ENCODE data around the gene LDLRAD3. TPM values are rescaled to one million over a fixed set of nuclear protein-coding genes. Genes with fewer than 3 reads are reported as not detected.
"Not testable (repeated sequence)": the region's sequence is repeated elsewhere in the genome, so short reads cannot be mapped to it uniquely, and the experiment has no call there.

Gene LDLRAD3
- total RNA-seq, 4 donors from 2014 or later = 39.7 to 50.9 (median 46.0) TPM

DNA sequence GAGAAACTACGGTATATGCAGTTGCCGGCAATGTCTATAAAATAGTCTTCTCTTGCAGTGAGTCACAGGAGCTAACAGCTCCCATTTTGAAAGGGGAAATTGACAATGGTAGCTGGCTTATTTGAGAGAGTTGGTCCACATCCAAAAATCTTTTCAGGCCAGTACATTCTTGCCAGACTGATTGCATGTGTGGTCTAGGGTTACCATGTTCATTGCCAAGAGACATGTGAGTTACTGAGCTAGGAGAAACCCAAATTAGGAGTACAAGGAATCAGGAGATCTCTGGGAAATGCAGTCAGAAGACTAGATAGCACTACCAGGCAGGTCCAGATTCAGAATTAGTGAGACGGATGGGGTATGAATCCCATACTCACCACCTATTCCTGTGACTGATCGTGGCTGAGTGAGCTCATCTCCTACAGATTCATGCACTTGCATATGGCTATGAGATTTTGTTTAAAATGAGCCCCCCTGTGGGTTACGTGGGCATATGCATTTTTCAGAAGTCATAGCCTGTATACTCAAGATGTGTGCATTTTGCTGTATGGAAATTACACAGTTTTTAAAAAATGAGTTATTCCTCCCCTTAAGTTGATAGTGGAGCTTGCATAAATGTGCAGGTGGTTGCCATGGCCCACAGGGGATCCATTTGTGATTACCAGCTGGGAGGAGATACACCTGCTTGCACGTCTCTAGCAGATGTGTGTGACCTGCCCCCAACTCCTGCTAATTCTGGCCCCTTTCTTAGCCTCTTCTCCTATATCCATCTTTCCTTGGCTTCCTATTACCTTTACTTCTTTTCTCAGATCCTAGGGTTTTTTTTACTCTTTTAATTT is 242.7 kb downstream of the LDLRAD3 start:
- no peaks in the 10 kb centered on the region for H3K36me3 ChIP-seq
- H3K4me3 ChIP-seq = no peak overlapping the region
- H3K9me3 ChIP-seq = no peaks in the 10 kb centered on the region
- H3K27me3 ChIP-seq = no peaks in the 10 kb centered on the region
- no peak overlapping the region for H3K27ac ChIP-seq
- DNase-seq (ENCODE audit: low spot score in 2 of 2) = no peak
- 51% methylated on average over 6 of the region's 6 CpGs for WGBS
- no peak for TF ChIP-seq EP300 (IDR thresholded peaks at IDR 0.05)
- no peak for TF ChIP-seq POLR2AphosphoS5 (IDR thresholded peaks at IDR 0.05)
- TF ChIP-seq, protein P1, sequence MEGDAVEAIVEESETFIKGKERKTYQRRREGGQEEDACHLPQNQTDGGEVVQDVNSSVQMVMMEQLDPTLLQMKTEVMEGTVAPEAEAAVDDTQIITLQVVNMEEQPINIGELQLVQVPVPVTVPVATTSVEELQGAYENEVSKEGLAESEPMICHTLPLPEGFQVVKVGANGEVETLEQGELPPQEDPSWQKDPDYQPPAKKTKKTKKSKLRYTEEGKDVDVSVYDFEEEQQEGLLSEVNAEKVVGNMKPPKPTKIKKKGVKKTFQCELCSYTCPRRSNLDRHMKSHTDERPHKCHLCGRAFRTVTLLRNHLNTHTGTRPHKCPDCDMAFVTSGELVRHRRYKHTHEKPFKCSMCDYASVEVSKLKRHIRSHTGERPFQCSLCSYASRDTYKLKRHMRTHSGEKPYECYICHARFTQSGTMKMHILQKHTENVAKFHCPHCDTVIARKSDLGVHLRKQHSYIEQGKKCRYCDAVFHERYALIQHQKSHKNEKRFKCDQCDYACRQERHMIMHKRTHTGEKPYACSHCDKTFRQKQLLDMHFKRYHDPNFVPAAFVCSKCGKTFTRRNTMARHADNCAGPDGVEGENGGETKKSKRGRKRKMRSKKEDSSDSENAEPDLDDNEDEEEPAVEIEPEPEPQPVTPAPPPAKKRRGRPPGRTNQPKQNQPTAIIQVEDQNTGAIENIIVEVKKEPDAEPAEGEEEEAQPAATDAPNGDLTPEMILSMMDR (IDR thresholded peaks at IDR 0.05) = no peak
- TF ChIP-seq POLR2A (IDR thresholded peaks at IDR 0.05) = no peak
- peaks cover 12% of the 10 kb centered on the region for H3K4me1 ChIP-seq

DNA sequence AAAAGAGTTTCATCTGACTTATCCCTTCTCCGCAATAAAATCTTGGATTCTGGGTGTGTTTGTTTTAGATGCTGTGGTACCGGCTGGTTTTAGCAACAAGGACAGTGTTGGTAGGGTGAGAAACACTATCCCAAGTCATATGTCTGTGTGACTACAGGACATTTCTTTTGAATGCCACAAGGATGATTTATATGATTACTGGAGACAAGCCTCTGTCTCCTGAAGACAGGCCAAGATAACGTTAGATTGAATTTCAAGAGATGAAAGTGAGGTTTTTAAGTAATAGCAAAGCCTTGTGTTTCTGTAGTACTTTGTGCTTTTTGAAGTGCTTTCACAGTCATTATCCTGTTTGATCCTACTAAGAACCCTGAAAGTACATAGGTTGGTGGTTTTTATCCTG is 243.8 kb downstream of the LDLRAD3 start:
- 88% methylated on average over 3 of the region's 3 CpGs for WGBS
- Histone ChIP-seq H3K27me3 (no peaks in the 10 kb centered on the region), H3K9me3 (no peaks in the 10 kb centered on the region), H3K36me3 (no peaks in the 10 kb centered on the region), H3K27ac (no peak overlapping the region), H3K4me3 (no peak overlapping the region), H3K4me1 (peaks cover 12% of the 10 kb centered on the region)
- TF ChIP-seq POLR2AphosphoS5 (IDR thresholded peaks at IDR 0.05) (no peak), EP300 (IDR thresholded peaks at IDR 0.05) (no peak), POLR2A (IDR thresholded peaks at IDR 0.05) (no peak)
- TF ChIP-seq, protein P1 (IDR thresholded peaks at IDR 0.05) = no peak
- DNase-seq (ENCODE audit: low spot score in 2 of 2) = no peak

DNA sequence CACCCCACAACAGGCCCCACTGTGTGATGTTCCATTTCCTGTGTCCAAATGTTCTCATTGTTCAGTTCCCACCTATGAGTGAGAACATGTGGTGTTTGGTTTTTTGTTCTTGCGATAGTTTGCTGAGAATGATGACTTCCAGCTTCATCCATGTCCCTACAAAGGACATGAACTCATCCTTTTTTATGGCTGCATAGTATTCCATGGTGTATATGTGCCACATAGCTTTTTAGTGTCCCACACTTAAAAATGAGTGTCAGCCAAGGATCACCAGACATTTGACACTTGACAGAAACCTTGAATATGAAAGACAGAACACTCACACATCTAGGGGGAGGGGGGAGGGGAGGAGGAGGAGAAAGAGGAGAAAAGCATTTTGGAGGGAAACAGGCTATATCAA is 245.9 kb downstream of the LDLRAD3 start:
- H3K27me3 ChIP-seq; H3K27ac ChIP-seq; H3K36me3 ChIP-seq; H3K9me3 ChIP-seq; DNase-seq (ENCODE audit: low spot score in 2 of 2); H3K4me3 ChIP-seq: not testable (repeated sequence)
- WGBS = 100% methylated on average over 1 of the region's 1 CpG
- peaks cover 12% of the 10 kb centered on the region for H3K4me1 ChIP-seq

- H3K36me3 ChIP-seq = no peaks in the 10 kb centered on the region
- no peak overlapping the region for H3K4me3 ChIP-seq
- WGBS = 87% methylated on average over 5 of the region's 5 CpGs
- no peak for DNase-seq (ENCODE audit: low spot score in 2 of 2)
- H3K27me3 ChIP-seq = no peaks in the 10 kb centered on the region
- H3K4me1 ChIP-seq = no peaks in the 10 kb centered on the region
- H3K27ac ChIP-seq = no peak overlapping the region
- no peaks in the 10 kb centered on the region for H3K9me3 ChIP-seq
- no peak for TF ChIP-seq EP300 (IDR thresholded peaks at IDR 0.05)
- TF ChIP-seq, protein P1 (IDR thresholded peaks at IDR 0.05) = no peak
- TF ChIP-seq POLR2A (IDR thresholded peaks at IDR 0.05) = no peak
- TF ChIP-seq POLR2AphosphoS5 (IDR thresholded peaks at IDR 0.05) = no peak
Observed at GRCh38 chr11:36191941-36192340, 248.1 kb downstream of the LDLRAD3 start.

DNA sequence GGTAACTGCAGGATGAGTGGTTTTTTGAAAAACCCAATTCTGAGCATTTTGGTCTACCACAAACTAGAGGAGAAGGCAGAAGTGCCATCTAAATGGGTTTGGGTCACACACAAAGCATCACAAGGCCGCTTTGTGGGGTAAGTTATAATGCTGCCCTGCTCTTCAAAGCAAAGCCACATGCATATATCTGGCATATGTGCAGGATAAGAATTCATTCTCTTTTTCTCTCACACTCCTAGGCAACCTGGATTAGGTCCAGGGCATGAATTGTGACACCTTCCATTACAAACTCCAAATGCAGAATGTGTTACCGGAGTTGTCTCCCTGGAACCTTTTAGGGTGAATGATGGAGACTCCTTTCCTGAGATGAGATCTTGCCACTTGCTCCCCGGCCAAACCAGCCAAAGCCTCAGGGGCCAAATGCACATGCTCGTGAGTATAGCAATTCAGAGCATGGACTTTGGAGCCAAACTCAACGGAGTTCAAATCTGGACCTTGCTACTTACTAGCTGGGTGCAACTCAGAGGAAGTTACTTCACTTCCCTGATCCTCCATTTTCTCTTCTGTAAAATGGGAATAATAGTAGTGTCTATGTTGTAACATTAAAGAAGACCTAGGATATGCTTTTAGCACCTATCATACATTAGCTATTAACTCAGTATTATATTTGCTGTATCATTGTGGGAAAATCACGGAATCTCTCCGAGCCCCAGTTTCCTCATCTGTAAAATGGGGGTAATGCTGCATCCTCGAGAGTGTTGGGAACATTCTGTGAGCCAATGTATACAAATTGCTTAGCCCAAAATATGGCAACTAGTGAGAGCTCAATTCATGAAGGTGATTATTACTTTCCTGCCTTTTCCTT is 248.8 kb downstream of the LDLRAD3 start:
- Histone ChIP-seq H3K4me3 (no peak overlapping the region), H3K9me3 (no peaks in the 10 kb centered on the region), H3K4me1 (peaks cover 4% of the 10 kb centered on the region), H3K27ac (no peak overlapping the region), H3K27me3 (no peaks in the 10 kb centered on the region), H3K36me3 (peaks cover 2% of the 10 kb centered on the region)
- DNase-seq (ENCODE audit: low spot score in 2 of 2) = no peak
- WGBS = 85% methylated on average over 8 of the region's 8 CpGs
- no peak for TF ChIP-seq POLR2A (IDR thresholded peaks at IDR 0.05)
- no peak for TF ChIP-seq POLR2AphosphoS5 (IDR thresholded peaks at IDR 0.05)
- no peak for TF ChIP-seq EP300 (IDR thresholded peaks at IDR 0.05)
- TF ChIP-seq, protein P1 (IDR thresholded peaks at IDR 0.05) = no peak

Data from suprapubic skin (tissue), 4 donors.